ENCODE results near the gene SRM. TPM values are rescaled to one million over a fixed set of nuclear protein-coding genes. Genes with fewer than 3 reads are reported as not detected.

The SRM gene
- total RNA-seq, 2 donors from 2014 or later = 50.8 to 57.4 TPM

DNA sequence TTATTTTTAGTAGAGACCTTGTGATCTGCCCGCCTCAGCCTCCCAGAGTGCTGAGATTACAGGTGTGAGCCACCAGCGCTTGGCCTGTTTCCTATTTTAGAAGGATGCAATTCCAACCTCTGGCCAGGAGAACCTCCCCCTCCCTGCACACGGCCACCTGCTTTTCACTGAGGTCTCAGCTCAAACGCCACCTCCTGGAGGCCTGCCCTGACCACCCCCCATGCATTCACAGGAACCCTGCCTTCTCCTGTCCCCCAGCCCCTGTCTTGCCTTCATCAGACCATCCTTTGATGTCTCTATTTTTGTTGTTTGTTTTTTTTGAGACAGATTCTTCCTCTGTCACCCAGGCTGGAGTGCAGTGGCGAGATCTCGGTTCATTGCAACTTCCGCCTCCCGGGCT lies 2.3 kb downstream of the SRM start:
- no peaks in the 10 kb centered on the region for H3K9me3 ChIP-seq
- H3K36me3 ChIP-seq = peaks cover 11% of the 10 kb centered on the region
- ATAC-seq (ENCODE audit: insufficient number of reproducible peaks, low FRiP score, low read depth) (no peak), DNase-seq (ENCODE audit: low spot score) (no peak)
- no peak overlapping the region for H3K4me3 ChIP-seq
- H3K4me1 ChIP-seq (ENCODE audit: control insufficient read depth in 1 of 2, low read depth in 2 of 2) = peaks cover 14 to 21% of the 10 kb centered on the region in 2 donors
- no peaks in the 10 kb centered on the region for H3K27me3 ChIP-seq (replicated peaks; ENCODE audit: insufficient read depth)
- H3K27ac ChIP-seq = no peak overlapping the region
- TF ChIP-seq, protein P1, sequence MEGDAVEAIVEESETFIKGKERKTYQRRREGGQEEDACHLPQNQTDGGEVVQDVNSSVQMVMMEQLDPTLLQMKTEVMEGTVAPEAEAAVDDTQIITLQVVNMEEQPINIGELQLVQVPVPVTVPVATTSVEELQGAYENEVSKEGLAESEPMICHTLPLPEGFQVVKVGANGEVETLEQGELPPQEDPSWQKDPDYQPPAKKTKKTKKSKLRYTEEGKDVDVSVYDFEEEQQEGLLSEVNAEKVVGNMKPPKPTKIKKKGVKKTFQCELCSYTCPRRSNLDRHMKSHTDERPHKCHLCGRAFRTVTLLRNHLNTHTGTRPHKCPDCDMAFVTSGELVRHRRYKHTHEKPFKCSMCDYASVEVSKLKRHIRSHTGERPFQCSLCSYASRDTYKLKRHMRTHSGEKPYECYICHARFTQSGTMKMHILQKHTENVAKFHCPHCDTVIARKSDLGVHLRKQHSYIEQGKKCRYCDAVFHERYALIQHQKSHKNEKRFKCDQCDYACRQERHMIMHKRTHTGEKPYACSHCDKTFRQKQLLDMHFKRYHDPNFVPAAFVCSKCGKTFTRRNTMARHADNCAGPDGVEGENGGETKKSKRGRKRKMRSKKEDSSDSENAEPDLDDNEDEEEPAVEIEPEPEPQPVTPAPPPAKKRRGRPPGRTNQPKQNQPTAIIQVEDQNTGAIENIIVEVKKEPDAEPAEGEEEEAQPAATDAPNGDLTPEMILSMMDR (IDR thresholded peaks at IDR 0.05) = no peak

DNA sequence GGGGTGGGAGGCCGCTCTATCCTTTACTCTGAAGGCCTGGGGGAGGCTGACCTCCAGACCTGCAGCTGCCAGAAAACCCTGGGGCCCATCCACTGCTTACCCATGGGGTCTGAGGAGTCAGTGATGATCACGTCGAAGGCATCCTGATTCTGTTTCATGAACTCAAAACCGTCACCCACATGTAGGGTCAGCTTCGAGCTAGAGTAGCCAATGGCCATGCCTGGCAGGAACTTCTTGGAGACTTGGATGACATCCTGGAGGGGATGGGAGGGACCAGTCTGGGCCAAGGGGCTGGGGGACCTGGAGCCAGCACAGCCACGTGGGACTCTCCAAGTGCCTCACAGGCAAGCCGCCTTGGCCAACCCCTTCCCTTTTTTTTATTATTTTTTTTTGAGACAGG lies 3.3 kb downstream of the SRM start:
- TF ChIP-seq, protein P1 (IDR thresholded peaks at IDR 0.05) = no peak
- DNase-seq (ENCODE audit: low spot score) (no peak), ATAC-seq (ENCODE audit: insufficient number of reproducible peaks, low FRiP score, low read depth) (no peak)
- no peak overlapping the region for H3K27ac ChIP-seq
- H3K4me3 ChIP-seq = no peak overlapping the region
- peaks cover 11% of the 10 kb centered on the region for H3K36me3 ChIP-seq
- no peaks in the 10 kb centered on the region for H3K9me3 ChIP-seq
- H3K4me1 ChIP-seq (ENCODE audit: control insufficient read depth in 1 of 2, low read depth in 2 of 2) = peaks cover 12 to 20% of the 10 kb centered on the region in 2 donors
- no peaks in the 10 kb centered on the region for H3K27me3 ChIP-seq (replicated peaks; ENCODE audit: insufficient read depth)

DNA sequence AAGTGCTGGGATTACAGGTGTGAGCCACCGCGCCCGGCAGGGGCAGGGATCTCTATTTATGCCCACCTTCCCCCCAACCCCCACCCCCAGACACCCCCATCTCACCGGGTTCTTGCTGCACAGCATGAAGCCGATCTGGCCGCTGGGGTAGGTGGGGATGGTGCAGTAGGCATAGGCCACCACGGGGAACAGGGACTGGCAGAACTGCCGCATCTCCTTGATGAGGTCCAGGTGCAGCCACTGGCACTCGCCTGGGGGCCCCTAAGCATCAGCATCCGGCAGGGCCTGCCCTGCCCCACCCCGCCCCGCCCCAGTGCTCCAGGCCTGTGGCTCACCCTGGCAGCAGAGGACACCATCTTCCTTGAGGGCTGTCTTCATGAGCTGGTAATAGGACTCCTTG lies 4.1 kb downstream of the SRM start:
- no peaks in the 10 kb centered on the region for H3K27me3 ChIP-seq (replicated peaks; ENCODE audit: insufficient read depth)
- H3K4me3 ChIP-seq = no peak overlapping the region
- peaks cover 11% of the 10 kb centered on the region for H3K36me3 ChIP-seq
- TF ChIP-seq, protein P1 (IDR thresholded peaks at IDR 0.05) = no peak
- DNase-seq (ENCODE audit: low spot score) = no peak
- peaks cover 4 to 12% of the 10 kb centered on the region in 2 donors for H3K4me1 ChIP-seq (ENCODE audit: control insufficient read depth in 1 of 2, low read depth in 2 of 2)
- H3K27ac ChIP-seq = no peak overlapping the region
- no peaks in the 10 kb centered on the region for H3K9me3 ChIP-seq
- ATAC-seq (ENCODE audit: insufficient number of reproducible peaks, low FRiP score, low read depth) = no peak

DNA sequence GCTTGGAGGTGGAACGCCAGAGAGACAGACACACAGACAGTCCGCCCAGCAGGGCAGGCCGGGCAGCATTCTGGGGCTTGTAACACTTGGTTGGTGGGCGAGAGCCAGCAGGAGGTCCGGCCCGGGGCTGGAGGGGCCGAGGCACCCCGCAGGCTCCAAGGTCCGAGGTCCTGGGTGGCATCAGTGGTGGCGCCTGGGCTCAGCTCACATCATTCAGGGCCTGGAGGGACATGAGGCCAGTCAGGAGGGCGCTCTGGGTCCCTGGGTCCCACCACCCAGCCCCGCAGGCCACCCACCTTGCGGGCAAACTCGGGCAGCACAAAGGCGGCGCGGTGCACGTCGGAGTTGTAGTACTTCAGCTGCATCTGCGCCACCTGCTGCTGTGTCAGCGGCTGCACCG lies 5.2 kb downstream of the SRM start:
- H3K36me3 ChIP-seq = peaks cover 11% of the 10 kb centered on the region
- peaks cover 4 to 10% of the 10 kb centered on the region in 2 donors for H3K4me1 ChIP-seq (ENCODE audit: control insufficient read depth in 1 of 2, low read depth in 2 of 2)
- no peak overlapping the region for H3K4me3 ChIP-seq
- no peaks in the 10 kb centered on the region for H3K27me3 ChIP-seq (replicated peaks; ENCODE audit: insufficient read depth)
- H3K9me3 ChIP-seq = no peaks in the 10 kb centered on the region
- TF ChIP-seq, protein P1 (IDR thresholded peaks at IDR 0.05) = no peak
- no peak for ATAC-seq (ENCODE audit: insufficient number of reproducible peaks, low FRiP score, low read depth)
- DNase-seq (ENCODE audit: low spot score) = no peak
- H3K27ac ChIP-seq = no peak overlapping the region

DNA sequence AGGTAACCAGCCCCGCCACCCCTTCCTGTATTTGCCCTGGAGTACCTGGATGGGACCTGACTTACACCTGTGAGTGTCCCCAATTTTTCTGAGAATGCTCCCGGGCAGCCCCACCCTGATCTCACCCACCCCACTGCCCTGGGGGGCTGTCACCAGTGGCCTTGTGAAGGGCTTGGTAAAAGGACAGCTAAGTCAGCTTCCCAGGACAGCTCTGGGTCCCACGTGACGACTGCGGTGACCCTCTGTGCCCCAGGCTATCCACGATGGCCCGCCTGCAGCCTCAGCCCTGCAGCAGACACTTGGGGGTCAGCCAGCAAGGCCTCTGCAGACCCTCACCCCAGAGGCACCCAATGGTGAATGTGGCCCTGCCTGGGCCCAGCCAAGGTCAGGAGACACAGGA lies 5.6 kb downstream of the SRM start:
- ATAC-seq (ENCODE audit: insufficient number of reproducible peaks, low FRiP score, low read depth) (no peak), DNase-seq (ENCODE audit: low spot score) (no peak)
- Histone ChIP-seq H3K27ac (no peak overlapping the region), H3K4me1 (ENCODE audit: control insufficient read depth in 1 of 2, low read depth in 2 of 2) (peaks cover 4 to 8% of the 10 kb centered on the region in 2 donors), H3K36me3 (peaks cover 11% of the 10 kb centered on the region), H3K4me3 (no peak overlapping the region), H3K9me3 (no peaks in the 10 kb centered on the region), H3K27me3 (replicated peaks; ENCODE audit: insufficient read depth) (no peaks in the 10 kb centered on the region)
- TF ChIP-seq, protein P1 (IDR thresholded peaks at IDR 0.05) = no peak

Measured in thoracic aorta (tissue), 2 donors.